ENCODE measurements around the gene GAS2L1.

GAS2L1 gene

GRCh38 chr22:29335656-29336055 is 29.2 kb downstream of the GAS2L1 start:
- H3K27ac ChIP-seq = no peak overlapping the region
- H3K4me1 ChIP-seq (ENCODE audit: control insufficient read depth in 1 of 2, insufficient read depth in 1 of 2, low read depth in 1 of 2, low read length in 1 of 2) = no peaks in the 10 kb centered on the region
- H3K27me3 ChIP-seq = no peaks in the 10 kb centered on the region
- no peak overlapping the region for H3K4me3 ChIP-seq (ENCODE audit: low read depth in 1 of 2, low read length in 1 of 2)
- no peak for TF ChIP-seq CTCF (IDR thresholded peaks at IDR 0.05)
- H3K36me3 ChIP-seq = peaks cover 100% of the 10 kb centered on the region
- no peaks in the 10 kb centered on the region for H3K9me3 ChIP-seq

- TF ChIP-seq CTCF (IDR thresholded peaks at IDR 0.05) = no peak
- H3K36me3 ChIP-seq = peaks cover 100% of the 10 kb centered on the region
- H3K4me3 ChIP-seq (ENCODE audit: low read depth in 1 of 2, low read length in 1 of 2) = no peak overlapping the region
- H3K4me1 ChIP-seq (ENCODE audit: control insufficient read depth in 1 of 2, insufficient read depth in 1 of 2, low read depth in 1 of 2, low read length in 1 of 2) = no peaks in the 10 kb centered on the region
- H3K27me3 ChIP-seq = no peaks in the 10 kb centered on the region
- no peaks in the 10 kb centered on the region for H3K9me3 ChIP-seq
- no peak overlapping the region for H3K27ac ChIP-seq
These were observed 30.5 kb downstream of the GAS2L1 start for GRCh38 chr22:29336751-29337490.

- H3K27ac ChIP-seq = no peak overlapping the region
- no peaks in the 10 kb centered on the region for H3K27me3 ChIP-seq
- TF ChIP-seq CTCF (IDR thresholded peaks at IDR 0.05) = no peak
- peaks cover 100% of the 10 kb centered on the region for H3K36me3 ChIP-seq
- H3K4me1 ChIP-seq (ENCODE audit: control insufficient read depth in 1 of 2, insufficient read depth in 1 of 2, low read depth in 1 of 2, low read length in 1 of 2) = peaks cover 0 to 8% of the 10 kb centered on the region in 2 experiments
- H3K4me3 ChIP-seq (ENCODE audit: low read depth in 1 of 2, low read length in 1 of 2) = no peak overlapping the region
- H3K9me3 ChIP-seq = no peaks in the 10 kb centered on the region
These were observed 31.3 kb downstream of the GAS2L1 start for GRCh38 chr22:29337631-29338284.

- Histone ChIP-seq H3K36me3 (peaks cover 100% of the 10 kb centered on the region), H3K27ac (no peak overlapping the region), H3K4me1 (ENCODE audit: control insufficient read depth in 1 of 2, insufficient read depth in 1 of 2, low read depth in 1 of 2, low read length in 1 of 2) (peaks cover 0 to 9% of the 10 kb centered on the region in 2 experiments), H3K27me3 (no peaks in the 10 kb centered on the region), H3K9me3 (no peaks in the 10 kb centered on the region), H3K4me3 (ENCODE audit: low read depth in 1 of 2, low read length in 1 of 2) (no peak overlapping the region)
- no peak for TF ChIP-seq CTCF (IDR thresholded peaks at IDR 0.05)
These were observed 31.9 kb downstream of the GAS2L1 start for GRCh38 chr22:29338398-29338797.

- H3K27ac ChIP-seq = no peak overlapping the region
- no peaks in the 10 kb centered on the region for H3K9me3 ChIP-seq
- H3K4me1 ChIP-seq (ENCODE audit: control insufficient read depth in 1 of 2, insufficient read depth in 1 of 2, low read depth in 1 of 2, low read length in 1 of 2) = peaks cover 0 to 9% of the 10 kb centered on the region in 2 experiments
- H3K27me3 ChIP-seq = no peaks in the 10 kb centered on the region
- TF ChIP-seq CTCF (IDR thresholded peaks at IDR 0.05) = no peak
- no peak overlapping the region for H3K4me3 ChIP-seq (ENCODE audit: low read depth in 1 of 2, low read length in 1 of 2)
- peaks cover 99% of the 10 kb centered on the region for H3K36me3 ChIP-seq
These were observed 33.2 kb downstream of the GAS2L1 start for GRCh38 chr22:29339381-29340235.
